ENCODE results near the gene DAB1.

Gene DAB1

GRCh38 chr1:57157818-57158603 is 265.8 kb downstream of the DAB1 start:
- no peak for DNase-seq

- no peak for DNase-seq
Observed at GRCh38 chr1:57156907-57157306, 267.0 kb downstream of the DAB1 start.

DNA sequence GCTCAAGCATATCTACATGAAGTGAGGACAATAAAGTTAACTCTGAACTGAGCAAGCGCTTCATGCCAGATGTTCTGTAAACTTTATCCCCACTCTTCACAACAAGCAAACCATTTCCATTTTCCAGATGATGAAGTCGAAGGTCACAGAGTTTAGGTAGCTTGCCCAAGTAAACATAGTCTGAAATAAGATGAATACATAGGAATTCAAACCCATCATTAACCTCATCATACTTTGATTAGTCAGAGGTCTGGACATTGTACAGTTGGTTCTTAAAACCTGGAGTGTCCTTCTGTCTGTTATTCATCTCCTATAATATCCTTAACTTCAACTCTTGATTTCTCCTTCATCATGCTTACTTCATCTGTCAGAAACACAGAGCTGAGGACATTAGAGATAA is 277.8 kb downstream of the DAB1 start:
- DNase-seq, result no peak

DNA sequence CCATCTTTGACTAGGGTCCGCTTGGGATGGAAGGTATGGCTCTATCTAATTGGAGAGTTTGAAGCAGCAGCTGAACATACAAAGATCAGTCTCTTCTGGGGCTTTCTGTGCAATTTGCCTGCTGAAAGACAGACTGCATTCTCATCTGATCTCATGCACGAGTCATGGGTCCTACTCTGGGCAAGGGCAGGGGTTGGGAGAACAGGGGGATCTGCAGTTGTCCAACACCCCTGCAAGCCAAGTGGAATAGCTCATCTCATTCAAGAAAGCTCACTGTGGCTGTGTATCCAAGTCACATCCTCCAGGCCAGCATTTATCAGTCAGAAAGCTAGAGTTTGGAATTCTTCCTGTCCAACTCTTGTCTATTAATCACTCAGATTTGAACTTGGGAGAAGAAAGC is 280.9 kb downstream of the DAB1 start:
- DNase-seq, result no peak

- DNase-seq, result no peak
Observed at GRCh38 chr1:57142169-57142568, 281.7 kb downstream of the DAB1 start.

DNA sequence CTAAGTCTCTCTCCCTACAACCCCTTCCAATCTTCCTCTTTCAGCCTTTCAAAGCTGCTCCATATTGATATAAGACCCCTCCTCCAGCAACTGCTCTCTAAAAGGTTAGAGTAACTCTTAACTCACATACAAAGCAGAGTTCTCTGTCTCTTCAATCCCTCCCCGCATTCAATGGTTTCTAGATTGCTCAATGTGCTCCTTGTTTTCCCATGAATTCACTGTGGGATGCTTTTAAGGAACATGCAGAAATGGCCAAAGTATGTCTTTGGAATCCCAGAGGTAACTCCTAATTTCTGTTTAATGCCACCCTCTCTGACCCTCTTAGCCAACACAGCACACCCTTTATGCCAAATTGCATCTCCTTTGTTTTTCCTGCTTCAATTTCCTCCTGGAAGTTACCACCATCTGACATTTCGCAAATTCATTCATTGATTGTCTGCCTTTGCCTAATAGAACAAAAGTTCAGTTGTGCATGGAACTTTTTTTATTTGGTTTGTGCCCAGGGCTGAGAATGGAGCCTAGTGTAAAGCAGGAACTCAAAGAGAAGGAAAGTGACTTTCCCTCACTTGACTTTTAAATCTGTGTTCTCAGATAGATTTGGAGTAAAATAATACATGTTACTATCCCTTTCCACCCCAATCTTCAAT is 285.3 kb downstream of the DAB1 start:
- no peak for DNase-seq

DNA sequence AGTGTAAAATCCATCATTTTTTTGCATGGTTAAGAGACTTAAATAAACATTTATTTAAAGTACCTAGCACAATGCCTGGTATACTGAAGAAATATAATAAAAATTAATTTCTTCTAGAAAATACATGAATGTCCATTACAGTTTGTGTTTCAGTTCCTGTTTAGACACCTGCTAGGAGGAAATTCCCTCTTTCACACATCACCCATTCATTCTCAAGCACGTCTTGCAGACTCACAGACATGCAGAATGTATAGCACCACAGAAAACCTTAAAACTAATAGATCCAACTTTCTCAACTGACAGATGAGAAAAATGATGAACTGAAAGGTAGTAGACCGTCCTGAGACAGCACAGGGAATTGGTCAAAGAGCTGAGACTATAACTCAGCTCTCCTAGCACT is 285.9 kb downstream of the DAB1 start:
- DNase-seq, result no peak

GRCh38 chr1:57134803-57135202 is 289.1 kb downstream of the DAB1 start:
- no peak for DNase-seq

- DNase-seq, result no peak
Observed at GRCh38 chr1:57133686-57134085, 290.2 kb downstream of the DAB1 start.

DNA sequence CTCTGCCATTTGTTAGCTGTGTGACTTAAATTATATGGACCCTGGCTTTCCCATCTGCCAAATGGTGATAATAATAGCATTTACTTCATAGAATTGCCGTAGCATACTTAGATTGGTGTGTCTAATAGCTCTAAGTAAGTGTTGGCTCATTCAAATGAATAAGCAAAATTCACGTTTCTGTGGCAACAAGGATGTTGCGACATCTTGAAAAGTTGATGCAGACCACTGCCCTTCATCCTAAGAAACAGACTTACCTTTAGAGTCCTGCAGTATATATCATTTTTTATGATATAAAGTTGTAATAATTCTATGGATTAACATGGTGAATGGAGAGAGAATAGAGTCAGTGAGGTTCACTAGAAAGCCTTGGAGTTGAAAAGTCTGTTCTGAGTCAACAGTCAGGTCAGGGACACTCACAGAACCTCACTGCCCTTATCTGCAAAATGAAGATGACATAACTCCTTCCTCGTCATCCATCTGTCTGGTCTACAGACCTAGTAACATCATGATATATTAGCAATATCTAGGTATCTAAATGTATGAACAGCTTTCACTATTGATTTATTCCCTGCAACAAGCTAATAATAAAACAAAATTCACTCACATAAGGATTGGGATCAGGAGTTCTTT is 290.8 kb downstream of the DAB1 start:
- DNase-seq, result no peak

- DNase-seq, result no peak
Observed at GRCh38 chr1:57131701-57132394, 292.0 kb downstream of the DAB1 start.

DNA sequence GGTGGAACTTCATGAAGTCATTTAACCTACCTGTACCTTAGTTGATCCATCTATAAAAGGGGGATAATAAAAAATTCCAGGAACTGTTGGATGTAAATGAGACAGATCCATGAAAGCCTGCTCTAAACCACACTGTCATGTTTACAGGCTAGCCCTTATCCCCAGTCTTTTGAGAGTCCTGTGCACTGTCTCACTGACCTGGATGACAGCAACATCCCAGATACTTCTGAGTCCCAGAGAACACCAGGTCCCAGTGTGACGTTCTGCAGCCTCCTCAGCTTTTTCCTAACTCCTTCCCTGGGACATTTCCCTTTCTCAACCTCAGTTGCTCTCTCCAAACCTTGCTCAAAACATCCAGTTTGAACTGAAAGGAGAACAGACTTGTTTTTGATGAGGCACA is 292.6 kb downstream of the DAB1 start:
- DNase-seq, result no peak

GRCh38 chr1:57129865-57130264 is 294.0 kb downstream of the DAB1 start:
- DNase-seq, result no peak

GRCh38 chr1:57127976-57128375 is 295.9 kb downstream of the DAB1 start:
- no peak for DNase-seq

- DNase-seq, result no peak
Observed at GRCh38 chr1:57124768-57125446, 299.0 kb downstream of the DAB1 start.

DNA sequence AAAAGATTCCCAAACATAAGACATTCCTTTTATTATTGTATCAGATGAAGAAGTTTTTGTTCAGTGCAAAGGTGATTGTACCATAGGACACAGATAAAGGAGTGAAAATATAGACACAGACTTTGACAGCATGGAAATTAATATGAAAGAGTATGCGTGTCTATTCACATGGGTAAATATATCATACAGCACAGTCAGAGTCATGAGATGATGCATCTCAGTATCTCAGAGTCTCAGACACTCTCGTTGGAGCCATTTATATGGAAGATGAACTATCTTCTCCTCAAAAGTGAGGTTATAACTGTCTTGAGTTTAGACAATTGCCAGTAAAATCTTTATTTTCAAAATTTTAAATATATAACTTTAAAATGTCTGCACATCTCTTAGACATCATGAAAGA is 299.7 kb downstream of the DAB1 start:
- DNase-seq, result no peak

GRCh38 chr1:57122031-57122430 is 301.8 kb downstream of the DAB1 start:
- DNase-seq, result no peak

DNA sequence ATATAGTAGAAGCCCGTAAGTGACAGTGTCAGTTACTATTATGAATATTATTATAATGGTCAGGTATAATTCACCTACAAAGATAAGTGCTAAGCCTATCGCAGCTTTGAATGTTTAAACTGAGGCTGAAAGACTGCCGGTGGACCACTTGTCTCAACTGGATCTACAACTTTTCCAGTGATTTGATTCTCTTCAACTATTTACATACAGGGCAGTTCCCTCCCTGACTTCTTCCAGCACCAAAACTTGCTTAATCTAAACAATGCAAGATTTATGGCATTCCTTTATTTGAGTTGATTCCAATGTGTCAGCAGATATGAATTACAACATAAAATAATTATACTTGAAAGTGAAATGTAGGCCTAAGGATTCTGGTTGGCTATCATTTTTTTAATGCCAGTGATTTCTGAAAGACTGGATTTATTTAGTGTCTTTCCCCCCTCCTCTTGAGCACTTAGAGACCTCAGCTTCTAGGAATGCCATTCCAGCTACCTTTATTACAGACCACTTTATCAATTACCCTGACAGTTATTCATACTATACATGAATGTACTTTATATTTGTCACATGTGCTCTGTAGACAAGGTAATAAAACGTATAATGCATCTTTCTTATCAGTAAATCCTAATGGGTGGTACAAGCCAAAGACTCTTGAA is 304.8 kb downstream of the DAB1 start:
- DNase-seq, result no peak

- no peak for DNase-seq
Observed at GRCh38 chr1:57117753-57118152, 306.1 kb downstream of the DAB1 start.

DNA sequence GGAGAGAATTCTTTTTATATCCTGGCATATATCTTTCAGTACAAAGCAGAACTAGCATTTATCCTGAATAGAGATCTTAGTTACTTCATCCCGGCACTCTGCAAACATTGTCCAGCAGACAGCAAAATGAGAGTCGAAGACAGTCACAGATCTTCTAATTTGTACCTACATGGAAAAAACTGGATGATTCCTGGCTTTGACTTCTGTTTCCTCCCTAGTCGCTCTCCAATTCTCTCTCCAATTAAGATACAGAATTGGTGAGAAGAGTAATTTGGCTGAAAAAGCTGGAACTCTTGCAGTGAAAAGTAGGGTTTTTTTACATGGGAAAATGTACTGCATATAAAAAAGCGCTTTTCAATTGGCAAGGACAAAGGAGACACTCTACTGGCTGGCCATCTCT is 307.0 kb downstream of the DAB1 start:
- no peak for DNase-seq

DNA sequence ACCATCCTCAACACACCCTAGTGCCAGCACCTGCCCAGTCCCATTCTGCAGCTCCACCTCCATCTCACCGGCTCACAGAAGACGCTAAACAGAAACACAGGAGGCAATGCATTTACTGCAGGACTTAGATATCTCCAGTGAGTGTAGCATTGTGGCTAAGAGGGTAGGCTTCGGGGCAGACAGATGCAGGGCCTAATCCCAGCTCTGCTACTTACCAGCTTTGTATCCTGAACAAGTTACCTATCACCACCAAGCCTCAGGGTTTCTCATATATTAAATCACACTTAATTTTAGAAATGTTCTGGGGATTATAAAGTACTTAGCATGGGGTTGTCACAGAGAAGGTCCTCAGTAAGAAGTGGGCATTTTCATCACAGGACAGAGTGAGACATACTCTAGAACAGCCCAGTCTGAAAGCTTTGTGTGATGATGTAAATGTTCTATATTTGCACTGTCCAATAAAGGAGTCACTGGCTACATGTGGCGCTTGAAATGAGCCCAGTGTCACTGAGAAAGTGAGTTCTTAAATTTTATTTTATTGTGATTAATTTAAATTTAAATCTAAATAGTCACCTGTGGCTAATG is 308.7 kb downstream of the DAB1 start:
- no peak for DNase-seq

DNA sequence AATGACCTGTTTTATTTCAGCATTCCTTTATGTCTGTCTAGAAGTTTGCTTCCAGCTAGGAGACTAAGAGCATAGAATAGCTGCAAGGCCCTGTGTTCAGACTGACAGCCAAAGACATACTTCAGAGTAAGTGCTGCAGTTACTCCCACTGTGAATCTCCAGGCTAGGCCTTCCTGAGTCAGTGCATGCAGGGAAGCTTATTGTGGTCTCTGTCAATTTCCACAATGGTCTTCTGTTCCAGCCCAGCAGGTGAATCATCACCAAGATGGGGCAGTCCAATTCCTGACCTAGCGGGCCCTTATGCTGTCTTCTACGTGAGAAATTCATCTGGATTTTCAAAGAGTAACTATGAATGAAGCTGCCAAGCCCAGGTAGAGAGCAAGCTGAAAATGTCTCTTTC is 311.7 kb downstream of the DAB1 start:
- DNase-seq, result no peak

Data from AML-193 (cell line).